Neutrophil (primary cell): Measurements from ENCODE around the gene RELT.
A peak's percentile ranks its signal among the peaks of the same experiment; 100 is the strongest.

Experiments used
- H3K27ac ChIP-seq: fragments of 200-600 bp; sonication (generic); 2 replicates; pipeline ENCODE4 v1.5.1; 2016; ENCODE audit warnings: mild to moderate bottlenecking, moderate library complexity
- H3K27me3 ChIP-seq: fragments of 200-600 bp; sonication (generic); 2 replicates; pipeline ENCODE4 v1.6.0; 2016; ENCODE audit warnings: mild to moderate bottlenecking
- H3K36me3 ChIP-seq: fragments of 200-600 bp; sonication (generic); 2 replicates; pipeline ENCODE4 v1.5.1; 2017
- H3K4me1 ChIP-seq, 2 experiments: fragments of 200-600 bp in 1 of 2; sonication (generic) in 1 of 2; 1 replicate in 1 of 2; 2 replicates in 1 of 2; pipeline versions ENCODE4 v1.5.1 to v1.6.1; 2013 to 2016; ENCODE audit warnings: low read depth in 1 of 2, low read length in 1 of 2, mild to moderate bottlenecking in 1 of 2, moderate library complexity in 1 of 2; ENCODE audit not compliant: control insufficient read depth in 1 of 2, insufficient read depth in 1 of 2
- H3K4me3 ChIP-seq, 2 experiments: fragments of 200-600 bp in 1 of 2; sonication (generic) in 1 of 2; 1 replicate in 1 of 2; 2 replicates in 1 of 2; pipeline ENCODE4 v1.5.1; 2013 to 2016; ENCODE audit warnings: low read depth in 1 of 2, low read length in 1 of 2, mild to moderate bottlenecking in 1 of 2, moderate library complexity in 1 of 2
- H3K9me3 ChIP-seq: fragments of 200-600 bp; sonication (generic); 2 replicates; pipeline ENCODE4 v1.5.1; 2016
- CTCF ChIP-seq: fragments of 200-600 bp; sonication (generic); IDR thresholded peaks from 2 replicates; pipeline ENCODE4 v1.5.1; 2016; ENCODE audit warnings: antibody characterized with exemption

The RELT gene

DNA sequence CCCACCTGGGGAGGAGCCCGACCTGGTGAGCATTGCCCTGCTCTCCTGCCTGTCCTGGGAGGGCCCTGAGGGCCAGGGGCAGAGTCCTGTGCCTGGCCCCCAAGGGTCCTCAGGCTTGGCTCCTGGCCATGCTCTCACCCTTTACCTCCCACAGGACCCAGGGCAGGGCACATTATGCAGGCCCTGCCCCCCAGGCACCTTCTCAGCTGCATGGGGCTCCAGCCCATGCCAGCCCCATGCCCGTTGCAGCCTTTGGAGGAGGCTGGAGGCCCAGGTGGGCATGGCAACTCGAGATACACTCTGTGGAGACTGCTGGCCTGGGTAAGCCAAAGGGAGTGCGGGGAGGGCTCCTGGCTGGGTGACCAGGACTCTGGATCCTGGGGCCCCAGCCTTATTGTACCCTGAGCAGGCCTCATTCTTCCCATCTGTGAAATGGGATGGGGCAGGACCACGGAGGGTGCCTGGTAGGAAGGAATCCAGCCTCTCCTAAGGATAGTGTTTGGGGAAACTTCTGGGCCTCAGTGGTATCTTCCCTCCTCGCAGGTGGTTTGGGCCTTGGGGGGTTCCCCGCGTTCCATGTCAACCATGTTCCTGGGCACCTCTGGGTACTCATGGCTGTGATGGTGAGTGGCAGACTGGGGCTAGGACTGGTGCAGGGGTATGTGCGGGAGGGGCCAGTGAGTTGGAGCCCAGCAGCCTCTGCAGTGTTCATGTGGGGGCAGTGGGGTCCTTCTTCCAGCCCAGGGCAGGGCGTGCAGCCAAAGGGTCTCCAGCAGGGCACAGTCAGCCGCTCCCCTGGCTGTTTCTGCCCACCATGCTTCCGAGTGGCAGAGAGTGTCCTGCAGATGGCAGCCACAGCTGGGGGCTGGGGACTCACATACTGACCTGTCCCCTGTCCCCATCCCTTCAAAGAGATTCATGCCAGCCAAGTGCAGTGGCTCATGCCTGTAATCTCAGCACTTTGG lies 14.7 kb downstream of the RELT start:
- no peak for TF ChIP-seq CTCF
- H3K4me3 ChIP-seq = no peak overlapping the region
- H3K27ac ChIP-seq = peak overlapping the region; percentile 99
- H3K36me3 ChIP-seq = peaks cover 74% of the 10 kb centered on the region
- no peaks in the 10 kb centered on the region for H3K9me3 ChIP-seq
- H3K27me3 ChIP-seq = no peaks in the 10 kb centered on the region
- peaks cover 63 to 64% of the 10 kb centered on the region in 2 experiments for H3K4me1 ChIP-seq

GRCh38 chr11:73391665-73392064 lies 15.5 kb downstream of the RELT start:
- Histone ChIP-seq H3K27me3 (no peaks in the 10 kb centered on the region), H3K36me3 (peaks cover 82% of the 10 kb centered on the region), H3K27ac (peak overlapping the region; percentile 99), H3K4me1 (peaks cover 55 to 56% of the 10 kb centered on the region in 2 experiments), H3K4me3 (no peak overlapping the region), H3K9me3 (no peaks in the 10 kb centered on the region)
- TF ChIP-seq CTCF = no peak

DNA sequence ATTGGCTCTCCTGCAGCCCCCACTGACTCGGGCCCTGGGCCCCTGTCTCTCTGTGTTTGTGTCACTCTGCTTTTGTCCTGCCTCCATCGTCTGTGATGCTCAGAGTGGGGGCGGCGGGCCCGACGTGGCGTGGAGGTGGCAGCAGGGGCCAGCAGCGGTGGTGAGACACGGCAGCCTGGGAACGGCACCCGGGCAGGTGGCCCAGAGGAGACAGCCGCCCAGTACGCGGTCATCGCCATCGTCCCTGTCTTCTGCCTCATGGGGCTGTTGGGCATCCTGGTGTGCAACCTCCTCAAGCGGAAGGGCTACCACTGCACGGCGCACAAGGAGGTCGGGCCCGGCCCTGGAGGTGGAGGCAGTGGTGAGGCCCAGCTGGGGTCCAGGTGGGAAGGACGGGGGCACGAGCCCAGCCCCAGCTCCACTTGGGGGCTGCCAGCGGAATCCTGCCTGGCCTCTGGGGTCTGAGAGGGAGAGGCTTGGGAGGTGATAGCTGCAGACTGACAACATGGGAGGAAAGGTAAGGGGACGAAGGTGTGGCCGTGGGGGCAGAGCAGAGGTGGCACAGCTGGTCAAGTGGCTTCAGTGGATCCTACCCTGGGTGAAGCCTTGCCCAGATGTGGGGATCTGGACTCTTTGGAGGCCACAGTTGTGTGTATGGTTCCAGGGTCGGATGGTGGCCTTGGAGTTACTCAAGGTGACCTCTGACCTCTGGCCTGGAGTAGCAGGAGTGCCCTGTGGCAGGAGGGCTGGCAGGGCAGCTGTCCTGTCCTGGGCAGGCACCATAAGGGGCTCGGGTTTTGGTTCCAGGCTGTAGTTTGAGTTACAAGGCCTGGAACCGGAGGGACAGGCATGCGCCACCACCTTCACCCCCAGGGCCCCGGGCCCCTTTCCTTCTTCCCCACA lies 16.2 kb downstream of the RELT start:
- Histone ChIP-seq H3K27me3 (no peaks in the 10 kb centered on the region), H3K4me3 (no peak overlapping the region), H3K4me1 (peaks cover 48 to 49% of the 10 kb centered on the region in 2 experiments), H3K27ac (peak overlapping the region; percentile 99), H3K9me3 (no peaks in the 10 kb centered on the region), H3K36me3 (peaks cover 89% of the 10 kb centered on the region)
- no peak for TF ChIP-seq CTCF

GRCh38 chr11:73393011-73393380 lies 16.8 kb downstream of the RELT start:
- TF ChIP-seq CTCF = no peak
- Histone ChIP-seq H3K4me1 (peaks cover 42 to 43% of the 10 kb centered on the region in 2 experiments), H3K27ac (peak overlapping the region; percentile 99), H3K4me3 (no peak overlapping the region), H3K36me3 (peaks cover 94% of the 10 kb centered on the region), H3K9me3 (no peaks in the 10 kb centered on the region), H3K27me3 (no peaks in the 10 kb centered on the region)

DNA sequence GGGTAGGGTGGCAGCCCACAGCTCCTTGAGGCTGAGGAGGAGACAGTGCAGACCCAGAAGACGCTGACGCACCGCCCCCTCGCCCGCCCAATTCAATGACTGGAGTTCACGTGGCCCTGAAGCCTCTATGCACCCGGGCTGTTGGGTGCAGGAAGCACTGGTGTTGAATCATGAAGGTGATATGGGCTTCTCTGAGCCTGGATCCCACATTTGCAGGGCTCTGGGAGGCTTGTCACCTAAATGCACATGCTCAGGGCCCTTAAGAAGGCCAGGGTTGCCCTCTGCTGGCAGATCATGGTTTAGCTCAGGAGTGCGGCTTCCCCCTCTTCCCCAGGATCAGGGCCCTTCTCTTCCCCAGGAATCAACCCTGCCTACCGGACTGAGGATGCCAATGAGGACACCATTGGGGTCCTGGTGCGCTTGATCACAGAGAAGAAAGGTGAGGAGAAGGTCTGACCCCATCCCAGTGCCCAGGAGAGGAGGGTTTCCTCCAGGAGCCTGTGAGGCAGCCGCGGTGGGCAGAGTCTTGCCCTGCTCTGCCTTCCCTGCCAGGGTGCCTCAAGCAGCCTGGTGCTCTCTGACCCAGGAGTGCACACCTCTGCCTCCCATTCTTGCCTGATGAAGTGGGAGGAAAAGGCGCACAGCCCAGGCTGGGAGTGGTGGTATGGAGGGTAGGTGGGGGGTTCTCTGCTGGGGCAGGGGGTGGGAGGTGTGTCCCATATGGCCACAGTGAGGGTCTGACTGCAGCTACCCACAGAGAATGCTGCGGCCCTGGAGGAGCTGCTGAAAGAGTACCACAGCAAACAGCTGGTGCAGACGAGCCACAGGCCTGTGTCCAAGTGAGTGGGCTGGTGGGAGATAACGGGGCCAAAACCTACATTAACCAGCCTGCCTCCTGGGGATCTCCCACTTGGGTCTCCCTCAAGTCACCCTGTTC lies 17.5 kb downstream of the RELT start:
- Histone ChIP-seq H3K4me1 (peaks cover 34 to 35% of the 10 kb centered on the region in 2 experiments), H3K4me3 (no peak overlapping the region), H3K27me3 (no peaks in the 10 kb centered on the region), H3K36me3 (peaks cover 97% of the 10 kb centered on the region), H3K27ac (peak overlapping the region; percentile 99), H3K9me3 (no peaks in the 10 kb centered on the region)
- peak; percentile 82 for TF ChIP-seq CTCF
